ENCODE measurements around the gene CIDEB. TPM values are rescaled to one million over a fixed set of nuclear protein-coding genes. Genes with fewer than 3 reads are reported as not detected.

Gene CIDEB
- total and polyA plus RNA-seq, 2 of the 13 experiments (the other 11 are each of a cell fraction or from before 2014, with no cell fraction given): 35.8 to 110 TPM

GRCh38 chr14:24297190-24297964 lies 10.4 kb downstream of the CIDEB start (continued):
- TF ChIP-seq ELK4 (CRISPR knock-in tag; IDR thresholded peaks at IDR 0.05; ENCODE audit: borderline replicate concordance) (no peak), MED8 (CRISPR knock-in tag; IDR thresholded peaks at IDR 0.05; ENCODE audit: insufficient replicate concordance) (no peak), ZNF605 (CRISPR knock-in tag; IDR thresholded peaks at IDR 0.05) (peak; percentile 49; the same call in 1 of the 2 replicates), ZNF713 (CRISPR knock-in tag; IDR thresholded peaks at IDR 0.05) (no peak), ZNF510 (CRISPR knock-in tag; IDR thresholded peaks at IDR 0.05; ENCODE audit: low read depth) (no peak), SATB2 (CRISPR knock-in tag; IDR thresholded peaks at IDR 0.05) (no peak), ZNF678 (CRISPR knock-in tag; IDR thresholded peaks at IDR 0.05) (no peak), ZNF83 (CRISPR knock-in tag; IDR thresholded peaks at IDR 0.05; ENCODE audit: borderline replicate concordance) (no peak), NFAT5 (CRISPR knock-in tag; IDR thresholded peaks at IDR 0.05) (no peak; the same call in 1 of the 2 replicates), ATRX (CRISPR knock-in tag; IDR thresholded peaks at IDR 0.05; ENCODE audit: borderline replicate concordance) (peak; percentile 39; the same call in 1 of the 2 replicates), KLF16 (CRISPR knock-in tag; IDR thresholded peaks at IDR 0.05) (peak in 1 of 2 experiments; percentile 48; a peak in 1 of 4 replicates), ZNF543 (CRISPR knock-in tag; IDR thresholded peaks at IDR 0.05) (0 out of 2 replicates have a peak, but pooled peaks have one; percentile 19), SAP130 (CRISPR knock-in tag; IDR thresholded peaks at IDR 0.05; ENCODE audit: low read depth) (peak; percentile 81), SIX1 (CRISPR knock-in tag; IDR thresholded peaks at IDR 0.05; ENCODE audit: borderline replicate concordance) (0 out of 2 replicates have a peak, but pooled peaks have one; percentile 36), CSRNP1 (CRISPR knock-in tag; IDR thresholded peaks at IDR 0.05) (no peak), CCAR2 (optimal IDR thresholded peaks at IDR 0.05; ENCODE audit: low read depth, low read length) (peak; percentile 78), SETDB1 (CRISPR knock-in tag; IDR thresholded peaks at IDR 0.05; ENCODE audit: borderline replicate concordance) (no peak), ETV6 (CRISPR knock-in tag; conservative IDR thresholded peaks at IDR 0.05) (peak; percentile 43; the same call in 1 of the 2 replicates), NR2F2 (IDR thresholded peaks at IDR 0.05; ENCODE audit: borderline replicate concordance, low read depth) (no peak), SOX13 (IDR thresholded peaks at IDR 0.05) (no peak), SOX13 (CRISPR knock-in tag; conservative IDR thresholded peaks at IDR 0.05 in 1 of 2, IDR thresholded peaks at IDR 0.05 in 1 of 2) (peak in 1 of 2 experiments; percentile 32; a peak in 1 of 4 replicates), ZNF235 (CRISPR knock-in tag; IDR thresholded peaks at IDR 0.05; ENCODE audit: borderline replicate concordance) (no peak)

Data from HepG2 (cell line).